DND-41 (cell line): ENCODE measurements around the gene TFEB.

ENCODE experiments used
- ATAC-seq: fragments of 200-7000 bp; cut with Tn5 transposase; 3 replicates; pipeline ENCODE4 v1.9.1; 2021; ENCODE audit warnings: low read depth; ENCODE audit not compliant: insufficient read depth
- DNase-seq: peaks from one replicate; pipeline ENCODE4 v3.0.0-alpha.2; 2020
- H2AFZ ChIP-seq: 2 replicates; pipeline ENCODE4 v1.6.0; 2012; ENCODE audit warnings: low read depth, low read length
- H3K27ac ChIP-seq: 2 replicates; pipeline ENCODE4 v1.5.1; 2012; ENCODE audit warnings: low read length, inconsistent platforms
- H3K27me3 ChIP-seq: fragments of 200-600 bp; sonication (generic); 2 replicates; pipeline ENCODE4 v1.6.0; 2012; ENCODE audit warnings: low read length, mild to moderate bottlenecking, inconsistent platforms; ENCODE audit not compliant: insufficient read depth, poor library complexity
- H3K36me3 ChIP-seq: 2 replicates; pipeline ENCODE4 v1.5.1; 2012; ENCODE audit warnings: low read length, inconsistent platforms; ENCODE audit not compliant: insufficient read depth
- H3K4me1 ChIP-seq: 2 replicates; pipeline ENCODE4 v1.5.1; 2012; ENCODE audit warnings: mild to moderate bottlenecking, low read length; ENCODE audit not compliant: insufficient read depth
- H3K4me2 ChIP-seq: 2 replicates; pipeline ENCODE4 v1.6.0; 2012; ENCODE audit warnings: mild to moderate bottlenecking, moderate library complexity, low read length, inconsistent platforms; ENCODE audit not compliant: insufficient read depth
- H3K4me3 ChIP-seq, 2 experiments: fragments of 200-600 bp in 1 of 2; shearing (Covaris generic) in 1 of 2; 2 replicates each; pipeline ENCODE4 v1.5.1; 2012 to 2016; ENCODE audit warnings: inconsistent platforms in 2 of 2, low read length in 2 of 2, mild to moderate bottlenecking in 2 of 2, low read depth in 1 of 2, moderate library complexity in 1 of 2
- H3K79me2 ChIP-seq: 2 replicates; pipeline ENCODE4 v1.6.0; 2012; ENCODE audit warnings: low read length, inconsistent platforms; ENCODE audit not compliant: insufficient read depth
- H3K9ac ChIP-seq: 2 replicates; pipeline ENCODE4 v1.6.0; 2012; ENCODE audit warnings: low read depth, mild to moderate bottlenecking, inconsistent platforms, low read length, moderate library complexity
- H3K9me3 ChIP-seq: 2 replicates; pipeline ENCODE4 v1.5.1; 2012; ENCODE audit warnings: low read length, moderate library complexity, mild to moderate bottlenecking, inconsistent platforms; ENCODE audit not compliant: insufficient read depth, severe bottlenecking
- H4K20me1 ChIP-seq: 2 replicates; pipeline ENCODE4 v1.6.0; 2012; ENCODE audit warnings: low read length; ENCODE audit not compliant: insufficient read depth
- CTCF ChIP-seq: IDR thresholded peaks from 2 replicates; pipeline ENCODE4 v1.5.1; 2012; ENCODE audit warnings: borderline replicate concordance, low read length, moderate library complexity, mild to moderate bottlenecking; ENCODE audit not compliant: poor library complexity, severe bottlenecking; ENCODE audit errors: extremely low read depth
- EZH2 ChIP-seq: IDR thresholded peaks from 3 replicates; pipeline ENCODE4 v1.6.1; 2012; ENCODE audit warnings: borderline replicate concordance, low read depth, mild to moderate bottlenecking, moderate library complexity, low read length, inconsistent platforms; ENCODE audit not compliant: severe bottlenecking

The TFEB gene

GRCh38 chr6:41770381-41771057 lies 35.1 kb upstream of the TFEB start:
- Histone ChIP-seq H3K9ac (no peak overlapping the region), H2AFZ (no peak overlapping the region), H4K20me1 (no peaks in the 10 kb centered on the region), H3K9me3 (no peaks in the 10 kb centered on the region), H3K27me3 (no peaks in the 10 kb centered on the region), H3K4me1 (no peaks in the 10 kb centered on the region), H3K79me2 (no peaks in the 10 kb centered on the region), H3K4me3 (no peak overlapping the region), H3K4me2 (no peak overlapping the region), H3K27ac (no peak overlapping the region), H3K36me3 (peaks cover 40% of the 10 kb centered on the region)
- ATAC-seq (no peak), DNase-seq (no peak)
- TF ChIP-seq CTCF (no peak), EZH2 (no peak)

- DNase-seq = no peak
- Histone ChIP-seq H3K4me3 (no peak overlapping the region), H2AFZ (no peak overlapping the region), H3K9me3 (no peaks in the 10 kb centered on the region), H3K4me1 (no peaks in the 10 kb centered on the region), H3K4me2 (no peak overlapping the region), H3K36me3 (peaks cover 29% of the 10 kb centered on the region), H3K79me2 (no peaks in the 10 kb centered on the region), H3K27ac (no peak overlapping the region), H3K9ac (no peak overlapping the region), H3K27me3 (no peaks in the 10 kb centered on the region), H4K20me1 (no peaks in the 10 kb centered on the region)
- TF ChIP-seq EZH2 (no peak), CTCF (no peak)
- ATAC-seq = no peak
Measured at GRCh38 chr6:41769376-41769775, 34.0 kb upstream of the TFEB start.

GRCh38 chr6:41768545-41769308 lies 33.3 kb upstream of the TFEB start:
- Histone ChIP-seq H3K27me3 (no peaks in the 10 kb centered on the region), H3K9me3 (no peaks in the 10 kb centered on the region), H3K27ac (no peak overlapping the region), H3K79me2 (no peaks in the 10 kb centered on the region), H2AFZ (no peak overlapping the region), H3K9ac (no peak overlapping the region), H3K4me1 (no peaks in the 10 kb centered on the region), H3K4me2 (no peak overlapping the region), H3K4me3 (no peak overlapping the region), H4K20me1 (no peaks in the 10 kb centered on the region), H3K36me3 (peaks cover 25% of the 10 kb centered on the region)
- no peak for DNase-seq
- ATAC-seq = no peak; the same call in 2 of the 3 replicates
- TF ChIP-seq EZH2 = no peak
- TF ChIP-seq CTCF = no peak
